Measurements from ENCODE around the gene APOBEC2. TPM values are rescaled to one million over a fixed set of nuclear protein-coding genes. Genes with fewer than 3 reads are reported as not detected.
A peak's percentile ranks its signal among the peaks of the same experiment; 100 is the strongest.

The APOBEC2 gene
- total RNA-seq, 2 donors from 2014 or later = 0.31 TPM; not detected in 1

DNA sequence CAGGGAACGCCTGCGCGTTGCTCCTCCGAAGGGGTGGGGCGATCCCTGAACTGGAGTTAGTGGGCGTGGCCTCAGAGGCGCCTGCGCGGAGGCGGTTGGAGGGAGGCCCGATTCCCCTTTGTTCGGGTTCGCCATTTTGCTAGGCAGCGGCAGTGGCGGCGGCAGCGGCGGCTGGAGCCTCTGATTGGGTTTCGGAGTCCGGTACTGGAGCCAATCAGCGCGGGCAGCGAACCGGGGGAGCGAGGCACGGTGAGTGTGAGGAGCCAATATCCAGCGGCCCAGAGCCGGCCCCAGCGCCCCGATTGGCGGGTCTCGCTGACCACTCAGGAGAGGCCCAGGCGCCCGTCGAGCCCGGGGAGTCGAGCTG lies 19.8 kb downstream of the APOBEC2 start, which contains the start of gene NFYA:
Gene NFYA, plus strand, starts transcription at position 139 of the 367 bp plus-strand sequence. CDS start 6,116 bp downstream, outside the sequence.
- WGBS, 2 experiments (ENCODE audit: insufficient coverage in 1 of 2, insufficient read length in 1 of 2) = 0 to 3% methylated on average over 6 to 37 of the region's 37 CpGs
- peak within 1 kb of the TSS; percentile 98 for H3K27ac Mint-ChIP-seq

DNA sequence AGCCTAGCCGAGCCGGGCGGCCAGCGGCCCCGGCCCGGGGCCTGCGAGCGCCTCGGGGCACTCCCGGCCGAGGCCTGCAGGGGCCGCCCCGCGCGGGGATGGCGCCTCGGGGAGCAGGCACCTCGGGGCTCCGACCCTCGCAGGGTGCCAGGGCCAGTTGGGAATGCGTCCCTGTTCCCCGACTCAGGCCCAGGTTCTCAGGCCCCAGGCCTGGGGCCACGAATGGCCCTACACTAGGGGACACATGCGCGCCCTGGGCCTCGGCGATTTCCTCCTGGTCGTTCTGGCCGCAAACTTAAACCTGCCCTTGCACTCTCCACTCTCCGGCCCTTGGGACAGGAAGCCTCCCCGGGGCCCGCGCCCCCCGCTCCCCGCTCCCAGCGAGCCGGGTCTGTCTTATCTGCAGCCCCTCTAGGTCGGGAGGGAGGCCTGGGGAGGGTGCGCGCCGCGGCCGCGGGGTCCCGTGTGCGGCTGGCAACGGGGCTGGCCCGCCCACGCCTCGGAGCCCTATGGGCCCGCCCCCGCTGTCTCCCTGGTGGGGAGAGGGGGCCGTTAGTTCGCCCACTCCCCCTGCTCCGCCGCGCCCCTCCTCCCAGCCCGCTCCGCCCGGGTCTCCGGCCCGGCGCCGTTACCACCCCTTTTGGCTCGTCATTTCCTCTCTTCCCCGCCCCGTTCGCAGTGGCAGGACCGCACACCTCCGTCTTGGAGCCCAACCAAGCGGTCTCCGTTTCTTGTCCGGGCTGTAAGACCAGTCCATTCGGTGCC lies 20.4 kb downstream of the APOBEC2 start:
- Mint-ChIP-seq H3K27ac (peak overlapping the region; percentile 86), H3K36me3 (ENCODE audit: low read depth) (peaks cover 7% of the 10 kb centered on the region), H3K9me3 (no peaks in the 10 kb centered on the region), H3K4me3 (peak overlapping the region; percentile 78), H3K4me1 (peaks cover 45% of the 10 kb centered on the region), H3K27me3 (ENCODE audit: insufficient read depth) (no peaks in the 10 kb centered on the region)
- Histone ChIP-seq H3K9me3 (ENCODE audit: control insufficient read depth, low read length) (no peaks in the 10 kb centered on the region), H3K27me3 (ENCODE audit: control insufficient read depth, insufficient read depth, low read length, poor library complexity, severe bottlenecking) (no peaks in the 10 kb centered on the region), H3K4me3 (ENCODE audit: low read length) (peak overlapping the region; percentile 98), H3K36me3 (ENCODE audit: control insufficient read depth, insufficient read depth, low read length) (peaks cover 23% of the 10 kb centered on the region), H3K9ac (ENCODE audit: extremely low read depth, low read length, poor library complexity, severe bottlenecking) (peak overlapping the region; percentile 93), H3K4me1 (ENCODE audit: control insufficient read depth, insufficient read depth, low read length) (peaks cover 6% of the 10 kb centered on the region), H3K27ac (ENCODE audit: low read depth, low read length) (peak overlapping the region; percentile 97)
- DNase-seq = peak; percentile 93
- TF ChIP-seq, protein P1, sequence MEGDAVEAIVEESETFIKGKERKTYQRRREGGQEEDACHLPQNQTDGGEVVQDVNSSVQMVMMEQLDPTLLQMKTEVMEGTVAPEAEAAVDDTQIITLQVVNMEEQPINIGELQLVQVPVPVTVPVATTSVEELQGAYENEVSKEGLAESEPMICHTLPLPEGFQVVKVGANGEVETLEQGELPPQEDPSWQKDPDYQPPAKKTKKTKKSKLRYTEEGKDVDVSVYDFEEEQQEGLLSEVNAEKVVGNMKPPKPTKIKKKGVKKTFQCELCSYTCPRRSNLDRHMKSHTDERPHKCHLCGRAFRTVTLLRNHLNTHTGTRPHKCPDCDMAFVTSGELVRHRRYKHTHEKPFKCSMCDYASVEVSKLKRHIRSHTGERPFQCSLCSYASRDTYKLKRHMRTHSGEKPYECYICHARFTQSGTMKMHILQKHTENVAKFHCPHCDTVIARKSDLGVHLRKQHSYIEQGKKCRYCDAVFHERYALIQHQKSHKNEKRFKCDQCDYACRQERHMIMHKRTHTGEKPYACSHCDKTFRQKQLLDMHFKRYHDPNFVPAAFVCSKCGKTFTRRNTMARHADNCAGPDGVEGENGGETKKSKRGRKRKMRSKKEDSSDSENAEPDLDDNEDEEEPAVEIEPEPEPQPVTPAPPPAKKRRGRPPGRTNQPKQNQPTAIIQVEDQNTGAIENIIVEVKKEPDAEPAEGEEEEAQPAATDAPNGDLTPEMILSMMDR (conservative IDR thresholded peaks at IDR 0.05) = peak; percentile 74
- 0 to 1% methylated on average over 21 to 74 of the region's 74 CpGs for WGBS, 2 experiments (ENCODE audit: insufficient coverage in 1 of 2, insufficient read length in 1 of 2)

More for the DNA sequence above, 19.8 kb downstream of the APOBEC2 start, which contains the start of gene NFYA:
- Histone ChIP-seq H3K27ac (ENCODE audit: low read depth, low read length) (peak within 1 kb of the TSS; percentile 97), H3K36me3 (ENCODE audit: control insufficient read depth, insufficient read depth, low read length) (peaks cover 28% of the 10 kb centered on the region), H3K4me3 (ENCODE audit: low read length) (peak within 1 kb of the TSS; percentile 98), H3K4me1 (ENCODE audit: control insufficient read depth, insufficient read depth, low read length) (peaks cover 6% of the 10 kb centered on the region), H3K9me3 (ENCODE audit: control insufficient read depth, low read length) (no peaks in the 10 kb centered on the region), H3K9ac (ENCODE audit: extremely low read depth, low read length, poor library complexity, severe bottlenecking) (peak within 1 kb of the TSS; percentile 93), H3K27me3 (ENCODE audit: control insufficient read depth, insufficient read depth, low read length, poor library complexity, severe bottlenecking) (no peaks in the 10 kb centered on the region)
- Mint-ChIP-seq H3K4me1 (peaks cover 41% of the 10 kb centered on the region), H3K9me3 (no peaks in the 10 kb centered on the region), H3K36me3 (ENCODE audit: low read depth) (peaks cover 8% of the 10 kb centered on the region), H3K27me3 (ENCODE audit: insufficient read depth) (no peaks in the 10 kb centered on the region), H3K4me3 (peak within 1 kb of the TSS; percentile 78)
- TF ChIP-seq, protein P1 (conservative IDR thresholded peaks at IDR 0.05) = no peak
- DNase-seq = no peak

DNA sequence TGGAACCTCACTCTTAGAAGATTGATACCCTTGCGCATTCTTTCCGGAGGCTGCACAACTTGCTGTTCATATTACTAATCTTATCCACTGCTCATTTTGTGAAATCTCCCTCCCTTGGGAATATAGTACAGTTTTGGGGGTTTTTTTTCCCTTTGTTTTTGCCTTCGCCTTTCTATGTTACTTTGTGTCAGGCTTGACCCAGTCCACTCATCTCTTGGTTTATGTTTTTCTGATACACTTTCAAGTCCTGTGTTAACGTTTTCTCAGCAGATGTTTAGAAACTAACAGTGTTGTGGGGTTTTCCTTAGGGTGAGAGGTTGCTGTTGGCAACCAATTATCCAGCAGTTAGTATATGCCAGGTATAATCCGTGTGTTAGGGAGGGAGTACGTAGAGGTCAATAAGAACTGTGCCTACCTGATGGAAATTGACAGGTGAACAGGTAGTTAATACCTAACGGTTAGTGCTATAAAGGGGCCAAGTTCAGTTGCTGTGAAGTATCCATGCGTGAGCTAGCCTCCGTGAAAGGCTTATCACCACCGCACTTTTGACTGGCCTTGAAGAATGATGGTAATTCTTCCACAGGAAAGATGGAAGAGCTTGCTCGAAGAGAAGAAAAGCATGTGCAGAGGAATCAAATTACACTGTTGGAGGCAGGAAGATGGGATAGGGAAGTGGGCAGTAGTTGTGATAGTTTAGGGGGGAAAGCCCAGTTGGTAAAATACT lies 21.1 kb downstream of the APOBEC2 start:
- DNase-seq = no peak
- Mint-ChIP-seq H3K36me3 (ENCODE audit: low read depth) (peaks cover 11% of the 10 kb centered on the region), H3K9me3 (no peaks in the 10 kb centered on the region), H3K27ac (peak overlapping the region; percentile 86), H3K4me3 (peak overlapping the region; percentile 78), H3K27me3 (ENCODE audit: insufficient read depth) (no peaks in the 10 kb centered on the region), H3K4me1 (peaks cover 47% of the 10 kb centered on the region)
- WGBS, 2 experiments (ENCODE audit: insufficient coverage in 1 of 2, insufficient read length in 1 of 2) = 11 to 15% methylated on average over 7 to 11 of the region's 11 CpGs
- H3K27me3 ChIP-seq (ENCODE audit: control insufficient read depth, insufficient read depth, low read length, poor library complexity, severe bottlenecking) = no peaks in the 10 kb centered on the region
- TF ChIP-seq, protein P1 (conservative IDR thresholded peaks at IDR 0.05) = no peak
- H3K9me3 ChIP-seq (ENCODE audit: control insufficient read depth, low read length) = no peaks in the 10 kb centered on the region
- peaks cover 9% of the 10 kb centered on the region for H3K4me1 ChIP-seq (ENCODE audit: control insufficient read depth, insufficient read depth, low read length)
- H3K36me3 ChIP-seq (ENCODE audit: control insufficient read depth, insufficient read depth, low read length) = peaks cover 24% of the 10 kb centered on the region
- peak overlapping the region; percentile 93 for H3K9ac ChIP-seq (ENCODE audit: extremely low read depth, low read length, poor library complexity, severe bottlenecking)
- H3K27ac ChIP-seq (ENCODE audit: low read depth, low read length) = peak overlapping the region; percentile 97
- peak overlapping the region; percentile 98 for H3K4me3 ChIP-seq (ENCODE audit: low read length)

All from endodermal cell (in vitro differentiated cells).